ENCODE data around the gene KATNB1. TPM values are rescaled to one million over a fixed set of nuclear protein-coding genes. Genes with fewer than 3 reads are reported as not detected.
A peak's percentile ranks its signal among the peaks of the same experiment; 100 is the strongest.

Gene KATNB1
- total RNA-seq, 2 experiments from 2014 or later = 25.5 to 30.0 TPM

- CTCF ChIA-PET = no interaction called here
- intact Hi-C loops (cut with micrococcal nuclease) = no loop called here
Observed at GRCh38 chr16:57764341-57765159, 29.0 kb downstream of the KATNB1 start.

DNA sequence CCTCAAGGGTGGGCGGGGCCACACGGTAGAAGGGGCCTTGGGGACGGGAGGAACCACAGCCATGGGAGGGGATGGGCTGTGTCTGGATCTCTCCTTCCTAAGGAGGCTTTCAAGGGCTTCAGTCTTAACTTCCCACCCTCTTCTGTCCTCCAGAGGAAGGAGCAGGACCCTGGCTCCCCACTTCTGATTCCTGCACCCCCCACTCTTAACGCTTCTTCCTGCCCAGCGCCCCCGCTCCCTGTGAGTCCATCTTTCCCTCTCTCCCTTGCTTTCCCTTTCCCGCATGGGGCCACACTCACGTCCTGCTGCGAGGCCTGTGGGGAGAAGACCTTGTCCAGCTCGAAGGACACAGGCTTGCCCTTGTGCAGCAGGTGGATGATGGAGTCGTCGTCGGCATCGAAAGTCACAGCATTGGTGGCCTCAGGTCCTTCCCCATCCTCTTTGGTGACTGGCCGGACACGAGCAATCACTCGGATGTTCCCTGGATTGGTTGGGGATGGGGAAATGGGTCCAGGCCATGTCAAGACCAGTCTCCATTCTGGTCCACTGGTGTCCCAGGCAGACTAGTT is 29.7 kb downstream of the KATNB1 start:
- H3K27ac Mint-ChIP-seq = no peak overlapping the region
- no peaks in the 10 kb centered on the region for H3K27me3 Mint-ChIP-seq (ENCODE audit: low read depth)
- H3K4me1 Mint-ChIP-seq (ENCODE audit: low read depth) = no peaks in the 10 kb centered on the region
- intact Hi-C loops (cut with micrococcal nuclease) = no loop called here
- CTCF ChIA-PET = no interaction called here
- H3K36me3 Mint-ChIP-seq (ENCODE audit: low read depth) = no peaks in the 10 kb centered on the region
- no peak overlapping the region for H3K4me3 Mint-ChIP-seq
- H3K9me3 Mint-ChIP-seq = no peaks in the 10 kb centered on the region
- DNase-seq = no peak

More at GRCh38 chr16:57764341-57765159, 29.0 kb downstream of the KATNB1 start:
- DNase-seq = peak; percentile 16
- H3K9me3 Mint-ChIP-seq = no peaks in the 10 kb centered on the region
- H3K36me3 Mint-ChIP-seq (ENCODE audit: low read depth) = no peaks in the 10 kb centered on the region
- H3K4me1 Mint-ChIP-seq (ENCODE audit: low read depth) = no peaks in the 10 kb centered on the region
- H3K27me3 Mint-ChIP-seq (ENCODE audit: low read depth) = no peaks in the 10 kb centered on the region
- H3K4me3 Mint-ChIP-seq = no peak overlapping the region
- H3K27ac Mint-ChIP-seq = no peak overlapping the region

DNA sequence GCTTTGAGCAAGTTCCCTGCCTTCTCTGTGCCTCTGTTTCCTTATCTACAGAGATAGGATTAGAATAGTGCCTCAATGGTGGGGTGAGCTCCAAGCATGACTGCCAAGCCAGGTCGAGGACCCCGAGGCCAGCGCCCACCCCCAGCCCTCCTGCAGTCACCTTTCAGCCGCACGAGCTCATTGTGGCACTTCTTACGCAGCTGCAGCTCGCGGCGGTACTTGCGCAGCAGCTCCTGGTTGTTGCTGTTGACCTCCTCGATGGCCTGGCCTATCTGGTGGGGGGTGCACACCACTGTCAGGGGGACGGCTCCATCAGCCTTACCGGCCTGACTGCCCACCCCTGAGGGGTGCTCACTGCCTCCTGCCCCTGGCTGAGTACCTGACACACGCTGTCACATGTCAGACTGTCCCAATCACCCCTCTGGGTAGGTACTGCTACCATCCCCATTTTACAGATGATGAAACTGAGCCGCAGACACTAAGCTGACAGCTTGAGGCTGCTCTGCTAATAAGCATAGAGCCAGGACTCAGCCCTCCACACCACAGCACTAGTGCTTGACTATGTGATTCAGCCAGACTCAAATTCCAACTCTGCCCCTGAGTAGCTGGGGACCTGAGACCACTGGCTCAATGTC is 31.3 kb downstream of the KATNB1 start:
- intact Hi-C loops (cut with micrococcal nuclease) = no loop called here
- H3K36me3 Mint-ChIP-seq (ENCODE audit: low read depth) = no peaks in the 10 kb centered on the region
- DNase-seq = no peak
- no peaks in the 10 kb centered on the region for H3K4me1 Mint-ChIP-seq (ENCODE audit: low read depth)
- no peaks in the 10 kb centered on the region for H3K27me3 Mint-ChIP-seq (ENCODE audit: low read depth)
- H3K4me3 Mint-ChIP-seq = no peak overlapping the region
- CTCF ChIA-PET = no interaction called here
- H3K27ac Mint-ChIP-seq = no peak overlapping the region
- H3K9me3 Mint-ChIP-seq = no peaks in the 10 kb centered on the region

DNA sequence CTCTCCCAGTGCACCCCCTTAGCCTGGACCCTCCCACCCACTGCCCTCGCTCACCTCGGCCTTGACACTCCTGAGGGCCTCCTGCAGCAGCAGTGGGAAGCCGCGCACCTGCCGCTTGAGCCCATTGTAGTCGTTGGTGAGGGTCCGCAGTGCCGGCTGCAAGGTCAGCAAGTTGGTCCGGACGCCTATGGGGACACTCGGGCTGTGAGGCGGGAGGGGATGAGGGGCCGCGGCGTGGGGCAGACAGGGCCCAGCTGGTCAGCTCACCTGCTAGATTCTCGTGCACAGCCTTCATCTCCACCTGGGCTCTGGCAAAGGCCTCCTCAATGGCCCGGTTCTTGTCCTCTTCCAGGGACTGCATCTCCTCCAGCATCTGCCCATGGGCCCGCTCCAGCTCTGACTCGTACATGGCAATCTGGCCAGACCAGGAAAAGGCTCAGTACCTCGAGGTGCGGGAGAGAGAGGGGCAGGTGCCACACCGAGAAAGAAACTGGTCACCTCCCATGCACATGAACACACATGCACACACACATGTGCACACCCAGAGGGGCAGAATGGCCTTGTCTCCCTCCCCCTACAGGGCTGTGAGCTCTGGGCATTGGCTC is 34.1 kb downstream of the KATNB1 start:
- Mint-ChIP-seq H3K4me3 (no peak overlapping the region), H3K27me3 (ENCODE audit: low read depth) (no peaks in the 10 kb centered on the region), H3K27ac (no peak overlapping the region), H3K9me3 (no peaks in the 10 kb centered on the region), H3K36me3 (ENCODE audit: low read depth) (no peaks in the 10 kb centered on the region), H3K4me1 (ENCODE audit: low read depth) (no peaks in the 10 kb centered on the region)
- intact Hi-C loops (cut with micrococcal nuclease) = no loop called here
- no peak for DNase-seq
- CTCF ChIA-PET = interaction anchor here (1.0 to 1.5 kb wide), 3 partner anchors 9 to 71 kb away, joined by 3 to 6 read pairs (median 4); no protein-coding TSS in a partner anchor

DNA sequence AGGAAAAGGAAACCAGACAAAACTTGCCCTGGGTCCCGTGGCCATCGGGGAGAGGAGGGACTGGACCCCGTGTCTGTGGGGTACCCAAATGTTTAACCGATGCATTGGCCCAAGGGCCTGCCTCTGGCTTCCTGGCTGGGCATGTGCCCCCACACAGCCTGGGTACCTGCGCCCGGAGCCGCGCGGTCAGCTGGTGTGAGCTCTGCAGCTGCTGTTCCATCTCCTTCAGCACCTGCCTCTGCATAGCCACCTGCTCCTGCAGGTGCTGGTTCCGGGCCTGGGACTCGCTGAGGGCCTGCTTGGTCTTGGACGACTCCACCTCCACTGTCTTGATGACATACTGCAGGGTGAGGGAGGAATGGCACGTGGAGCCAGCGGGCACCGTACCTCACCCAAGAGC is 34.8 kb downstream of the KATNB1 start:
- Mint-ChIP-seq H3K9me3 (no peaks in the 10 kb centered on the region), H3K27me3 (ENCODE audit: low read depth) (no peaks in the 10 kb centered on the region), H3K36me3 (ENCODE audit: low read depth) (no peaks in the 10 kb centered on the region), H3K4me3 (no peak overlapping the region), H3K4me1 (ENCODE audit: low read depth) (no peaks in the 10 kb centered on the region), H3K27ac (no peak overlapping the region)
- DNase-seq = no peak
- CTCF ChIA-PET = interaction anchor here (1.0 to 1.5 kb wide), 3 partner anchors 10 to 70 kb away, joined by 3 to 6 read pairs (median 4); no protein-coding TSS in a partner anchor
- intact Hi-C loops (cut with micrococcal nuclease) = no loop called here

- no peak overlapping the region for H3K4me3 Mint-ChIP-seq
- no peak for DNase-seq
- H3K9me3 Mint-ChIP-seq = no peaks in the 10 kb centered on the region
- CTCF ChIA-PET = interaction anchor here (1.1 to 1.5 kb wide), 2 partner anchors 16 to 69 kb away, joined by 3 to 6 read pairs; no protein-coding TSS in a partner anchor
- H3K27me3 Mint-ChIP-seq (ENCODE audit: low read depth) = no peaks in the 10 kb centered on the region
- H3K4me1 Mint-ChIP-seq (ENCODE audit: low read depth) = no peaks in the 10 kb centered on the region
- H3K27ac Mint-ChIP-seq = no peak overlapping the region
- intact Hi-C loops (cut with micrococcal nuclease) = no loop called here
- H3K36me3 Mint-ChIP-seq (ENCODE audit: low read depth) = no peaks in the 10 kb centered on the region
Observed at GRCh38 chr16:57771141-57771785, 35.7 kb downstream of the KATNB1 start.

GRCh38 chr16:57773019-57773418 is 37.4 kb downstream of the KATNB1 start:
- no peaks in the 10 kb centered on the region for H3K27me3 Mint-ChIP-seq (ENCODE audit: low read depth)
- H3K36me3 Mint-ChIP-seq (ENCODE audit: low read depth) = no peaks in the 10 kb centered on the region
- no peak for DNase-seq
- no peak overlapping the region for H3K27ac Mint-ChIP-seq
- H3K4me3 Mint-ChIP-seq = no peak overlapping the region
- no peaks in the 10 kb centered on the region for H3K4me1 Mint-ChIP-seq (ENCODE audit: low read depth)
- H3K9me3 Mint-ChIP-seq = no peaks in the 10 kb centered on the region
- CTCF ChIA-PET = no interaction called here
- intact Hi-C loops (cut with micrococcal nuclease) = no loop called here

DNA sequence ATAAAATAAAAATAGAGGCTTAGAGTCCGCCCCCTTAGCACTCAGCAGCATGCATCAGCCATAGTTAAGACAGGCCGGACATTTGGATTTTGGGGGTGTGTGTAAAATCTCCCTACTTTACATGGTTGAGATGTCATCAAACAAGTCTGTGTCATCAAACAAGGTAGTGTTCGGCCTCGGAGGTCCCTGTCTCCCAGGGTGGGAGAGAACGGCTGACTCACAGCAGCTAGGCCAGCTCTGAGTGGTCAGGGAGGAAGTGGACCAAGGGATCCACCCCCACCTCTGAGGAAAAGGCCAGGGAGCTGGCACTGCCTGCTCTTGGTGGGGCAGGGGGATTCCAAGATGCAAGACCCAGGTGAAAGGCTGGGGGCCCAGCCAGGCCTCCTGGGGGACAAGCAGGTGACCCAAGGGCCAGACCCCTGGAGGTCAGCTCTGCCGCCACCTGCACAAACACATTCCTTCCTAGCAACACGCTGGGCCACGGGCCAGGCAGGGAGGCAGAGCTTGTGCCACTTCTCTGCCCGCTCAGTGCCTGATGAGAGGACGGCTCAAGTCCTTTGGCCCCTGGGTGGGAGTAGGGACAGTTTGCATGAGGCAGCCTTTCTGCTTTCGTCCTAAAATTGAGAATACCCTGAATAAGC is 38.2 kb downstream of the KATNB1 start:
- H3K36me3 Mint-ChIP-seq (ENCODE audit: low read depth) = no peaks in the 10 kb centered on the region
- no peaks in the 10 kb centered on the region for H3K27me3 Mint-ChIP-seq (ENCODE audit: low read depth)
- H3K9me3 Mint-ChIP-seq = no peaks in the 10 kb centered on the region
- H3K27ac Mint-ChIP-seq = no peak overlapping the region
- H3K4me1 Mint-ChIP-seq (ENCODE audit: low read depth) = no peaks in the 10 kb centered on the region
- DNase-seq = no peak
- no peak overlapping the region for H3K4me3 Mint-ChIP-seq
- CTCF ChIA-PET = no interaction called here
- intact Hi-C loops (cut with micrococcal nuclease) = no loop called here

- intact Hi-C loops (cut with micrococcal nuclease) = no loop called here
- H3K4me3 Mint-ChIP-seq = no peak overlapping the region
- H3K27ac Mint-ChIP-seq = no peak overlapping the region
- no peak for DNase-seq
- CTCF ChIA-PET = no interaction called here
- H3K9me3 Mint-ChIP-seq = no peaks in the 10 kb centered on the region
- H3K4me1 Mint-ChIP-seq (ENCODE audit: low read depth) = peaks cover 2% of the 10 kb centered on the region
- H3K36me3 Mint-ChIP-seq (ENCODE audit: low read depth) = no peaks in the 10 kb centered on the region
- no peaks in the 10 kb centered on the region for H3K27me3 Mint-ChIP-seq (ENCODE audit: low read depth)
Observed at GRCh38 chr16:57774705-57775285, 39.2 kb downstream of the KATNB1 start.

- H3K27me3 Mint-ChIP-seq (ENCODE audit: low read depth) = no peaks in the 10 kb centered on the region
- intact Hi-C loops (cut with micrococcal nuclease) = no loop called here
- H3K4me1 Mint-ChIP-seq (ENCODE audit: low read depth) = peaks cover 2% of the 10 kb centered on the region
- DNase-seq = no peak
- H3K9me3 Mint-ChIP-seq = no peaks in the 10 kb centered on the region
- no peaks in the 10 kb centered on the region for H3K36me3 Mint-ChIP-seq (ENCODE audit: low read depth)
- H3K4me3 Mint-ChIP-seq = no peak overlapping the region
- no peak overlapping the region for H3K27ac Mint-ChIP-seq
- CTCF ChIA-PET = no interaction called here
Observed at GRCh38 chr16:57775661-57776469, 40.3 kb downstream of the KATNB1 start.

DNA sequence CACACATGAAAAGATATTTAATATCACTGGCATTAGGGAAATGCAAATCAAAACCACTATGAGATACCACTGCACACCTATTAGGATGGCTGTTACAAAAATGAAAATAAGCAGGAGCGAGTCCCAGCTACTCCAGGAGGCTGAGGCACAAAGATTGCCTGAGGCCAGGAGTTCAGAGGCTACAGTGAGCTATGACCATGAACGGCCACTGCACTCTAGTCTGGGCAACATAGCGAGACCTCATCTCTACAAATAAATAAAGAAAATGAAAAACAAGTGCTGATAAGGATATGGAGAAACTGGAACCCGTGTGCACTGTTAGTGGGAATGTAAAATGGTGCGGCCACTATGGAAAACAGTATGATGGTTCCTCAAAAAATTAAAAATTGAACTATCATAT is 43.1 kb downstream of the KATNB1 start:
- no peaks in the 10 kb centered on the region for H3K36me3 Mint-ChIP-seq (ENCODE audit: low read depth)
- peaks cover 2% of the 10 kb centered on the region for H3K4me1 Mint-ChIP-seq (ENCODE audit: low read depth)
- H3K27ac Mint-ChIP-seq = no peak overlapping the region
- no peak for DNase-seq
- intact Hi-C loops (cut with micrococcal nuclease) = no loop called here
- no peaks in the 10 kb centered on the region for H3K9me3 Mint-ChIP-seq
- CTCF ChIA-PET = no interaction called here
- H3K27me3 Mint-ChIP-seq (ENCODE audit: low read depth) = no peaks in the 10 kb centered on the region
- no peak overlapping the region for H3K4me3 Mint-ChIP-seq

Data from activated naive CD4-positive, alpha-beta T cell treated with anti-CD3 and anti-CD28 coated beads for 36 hours (primary cell).